T-cell (primary cell): ENCODE measurements around the gene KHK. TPM values are rescaled to one million over a fixed set of nuclear protein-coding genes. Genes with fewer than 3 reads are reported as not detected.

Experiments used
- ATAC-seq, 4 experiments: fragments of 200-7000 bp in 3 of 4; fragments of 150-1000 bp in 1 of 4; cut with Tn5 transposase; replicated peaks in 1 of 4; 1 replicate in 3 of 4; 2 replicates in 1 of 4; pipeline ENCODE4 v1.10.0; 2021; ENCODE audit warnings: moderate library complexity in 3 of 4, mild to moderate bottlenecking in 2 of 4, moderate number of reproducible peaks in 1 of 4
- CTCF ChIA-PET, 2 donors: fragments of 300-600 bp; sonication (Branson Sonifier 250); formaldehyde crosslinking; loops; one replicate each; lab custom pipeline; 2022; ENCODE audit warnings: antibody characterized with exemption in 2 of 2; lab: Charles Lee
- POLR2A ChIA-PET, 2 donors: fragments of 300-600 bp; sonication (Branson Sonifier 250); formaldehyde crosslinking; loops; one replicate each; lab custom pipeline; 2022; ENCODE audit warnings: antibody characterized with exemption in 2 of 2; lab: Charles Lee
- DNase-seq, 35 experiments: peaks; one replicate each; pipeline versions ENCODE4 v3.0.0 to v3.0.0-alpha.2; 2013 to 2023
- H3K27ac ChIP-seq: one replicate; pipeline ENCODE4 v1.5.1; 2013; ENCODE audit warnings: low read length
- H3K27me3 ChIP-seq, 2 experiments: replicated peaks in 1 of 2; 1 replicate in 1 of 2; 2 replicates in 1 of 2; pipeline versions ENCODE4 v1.6.1 to v1.7.0; 2013; ENCODE audit warnings: low read length in 1 of 2, mixed read lengths in 1 of 2; ENCODE audit not compliant: control insufficient read depth in 2 of 2, insufficient read depth in 2 of 2; ENCODE audit errors: extremely low read depth in 1 of 2
- H3K36me3 ChIP-seq, 2 donors: 1 replicate in 1 of 2; 2 replicates in 1 of 2; pipeline versions ENCODE4 v1.6.1 to v1.7.0; 2013; ENCODE audit warnings: low read length in 1 of 2; ENCODE audit not compliant: control insufficient read depth in 2 of 2, insufficient read depth in 1 of 2; ENCODE audit errors: extremely low read depth in 1 of 2
- H3K4me1 ChIP-seq, 2 experiments: 1 replicate in 1 of 2; 2 replicates in 1 of 2; pipeline versions ENCODE4 v1.6.1 to v1.7.0; 2013; ENCODE audit warnings: low read length in 2 of 2, mixed read lengths in 1 of 2; ENCODE audit not compliant: insufficient read depth in 2 of 2, control insufficient read depth in 1 of 2; ENCODE audit errors: extremely low read depth in 1 of 2
- H3K4me3 ChIP-seq, 2 donors: 1 replicate in 1 of 2; 2 replicates in 1 of 2; pipeline versions ENCODE4 v1.5.1 to v1.7.0; 2013; ENCODE audit warnings: mild to moderate bottlenecking in 2 of 2, low read length in 1 of 2, moderate library complexity in 1 of 2; ENCODE audit not compliant: control insufficient read depth in 1 of 2; ENCODE audit errors: extremely low read depth in 1 of 2
- H3K9me3 ChIP-seq: 2 replicates; pipeline ENCODE4 v1.7.0; 2013
- H3K27ac Mint-ChIP-seq, 2 donors: one replicate each; pipeline ENCODE4 v1.8.0; 2020 to 2021; ENCODE audit warnings: mild to moderate bottlenecking in 2 of 2, mixed read lengths in 2 of 2
- H3K27me3 Mint-ChIP-seq, 2 donors: one replicate each; pipeline ENCODE4 v1.8.0; 2021 to 2022; ENCODE audit warnings: mixed read lengths in 2 of 2
- H3K36me3 Mint-ChIP-seq: one replicate; pipeline ENCODE4 v1.8.0; 2021; ENCODE audit warnings: mixed read lengths
- H3K4me1 Mint-ChIP-seq, 3 donors: one replicate each; pipeline ENCODE4 v1.8.0; 2020 to 2022; ENCODE audit warnings: mixed read lengths in 3 of 3, mild to moderate bottlenecking in 1 of 3
- H3K4me3 Mint-ChIP-seq, 3 donors: one replicate each; pipeline ENCODE4 v1.8.0; 2020 to 2022; ENCODE audit warnings: mild to moderate bottlenecking in 3 of 3, mixed read lengths in 3 of 3, moderate library complexity in 3 of 3
- H3K9me3 Mint-ChIP-seq, 3 donors: one replicate each; pipeline ENCODE4 v1.8.0; 2020 to 2022; ENCODE audit warnings: mixed read lengths in 3 of 3
- WGBS: methylation state at CpG from one replicate; pipeline ENCODE4 v1.1.5; 2013; ENCODE audit warnings: missing lambda C conversion rate; ENCODE audit not compliant: insufficient coverage; 5-methylcytosine and 5-hydroxymethylcytosine counted together
- total RNA-seq, 35 experiments: library from RNA in 6 of 35; stranded (reverse) in 6 of 35; fragments of 120-200 nt in 1 of 35; gene quantifications; one replicate each; pipeline versions ENCODE4 v1.2.1 to v1.2.4 and lab custom pipeline; 2013 to 2026

The KHK gene
- total RNA-seq, 5 donors from 2014 or later (not counting 1 experiment from before 2014, with no cell fraction given): 3.7 to 9.1 (median 6.7) TPM

DNA sequence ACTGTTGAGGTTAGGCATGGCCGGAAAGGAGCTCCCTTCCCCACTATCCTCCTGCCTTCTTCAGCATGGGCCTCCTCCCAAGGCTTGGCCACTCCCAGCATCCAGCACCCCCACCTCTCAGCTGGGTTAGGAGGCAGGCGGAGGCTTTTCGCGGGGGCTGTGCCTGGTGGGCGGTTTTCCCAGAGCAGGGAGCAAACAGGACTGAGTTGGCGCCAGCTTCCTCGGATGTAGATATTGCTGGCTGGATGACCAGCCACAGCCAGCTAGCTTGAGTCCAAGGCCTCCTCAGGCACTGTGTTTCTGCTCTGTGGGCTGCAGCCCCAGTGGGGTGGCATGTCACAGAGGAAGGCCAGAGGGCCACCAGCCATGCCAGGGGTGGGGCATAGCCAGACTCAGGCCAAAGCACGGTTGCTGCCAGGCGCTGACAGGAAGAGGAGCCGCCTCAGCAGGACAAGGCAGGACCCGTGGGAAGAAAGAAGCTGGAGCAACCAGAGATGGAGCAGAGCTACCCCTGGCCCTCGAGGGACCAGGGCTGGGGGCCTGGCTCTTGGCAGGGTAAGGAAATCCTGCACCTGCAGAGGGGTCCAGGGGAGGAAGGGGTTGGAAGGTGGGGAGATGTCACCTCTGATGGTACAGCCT is 62.3 kb downstream of the KHK start, which contains the start of gene TCF23:
TSS of gene TCF23 (plus strand) at position 204 of the 639 bp plus-strand sequence. CDS start at position 334, 130 bp downstream.
- H3K36me3 Mint-ChIP-seq: no peaks in the 10 kb centered on the region
- Histone ChIP-seq H3K4me3 (no peak within 1 kb of the TSS), H3K4me1 (no peaks in the 10 kb centered on the region), H3K36me3 (no peaks in the 10 kb centered on the region), H3K9me3 (no peaks in the 10 kb centered on the region), H3K27me3 (peaks cover 0 to 33% of the 10 kb centered on the region in 2 experiments), H3K27ac (no peak within 1 kb of the TSS)
- no peak for ATAC-seq
- H3K27me3 Mint-ChIP-seq: peaks cover 4 to 12% of the 10 kb centered on the region in 2 donors
- peak within 1 kb of the TSS in 1 of 2 donors; percentile 39 for H3K27ac Mint-ChIP-seq
- CTCF ChIA-PET: no interaction called here
- no peaks in the 10 kb centered on the region for H3K9me3 Mint-ChIP-seq
- no peak for DNase-seq
- POLR2A ChIA-PET: no interaction called here
- H3K4me1 Mint-ChIP-seq: no peaks in the 10 kb centered on the region
- WGBS: 79% methylated on average over 8 of the region's 12 CpGs
- no peak within 1 kb of the TSS for H3K4me3 Mint-ChIP-seq

- no peak overlapping the region for H3K27ac ChIP-seq
- H3K9me3 Mint-ChIP-seq: no peaks in the 10 kb centered on the region
- peaks cover 0 to 37% of the 10 kb centered on the region in 2 experiments for H3K27me3 ChIP-seq
- H3K27me3 Mint-ChIP-seq: peaks cover 4 to 12% of the 10 kb centered on the region in 2 donors
- CTCF ChIA-PET: no interaction called here
- POLR2A ChIA-PET: no interaction called here
- H3K27ac Mint-ChIP-seq: no peak overlapping the region
- DNase-seq (no peak), ATAC-seq (no peak)
- 87% methylated on average over 19 of the region's 29 CpGs for WGBS
- no peaks in the 10 kb centered on the region for H3K4me1 ChIP-seq
- H3K36me3 ChIP-seq: no peaks in the 10 kb centered on the region
- H3K4me3 Mint-ChIP-seq: no peak overlapping the region
- no peaks in the 10 kb centered on the region for H3K4me1 Mint-ChIP-seq
- no peaks in the 10 kb centered on the region for H3K9me3 ChIP-seq
- H3K4me3 ChIP-seq: no peak overlapping the region
- no peaks in the 10 kb centered on the region for H3K36me3 Mint-ChIP-seq
Measured at GRCh38 chr2:27149570-27150405, 63.2 kb downstream of the KHK start.

Other genes with a start within 250 kb of the KHK start
- gene DPYSL5, start 238.6 kb upstream of the KHK start, total RNA-seq: not detected
- gene MAPRE3, start 116.1 kb upstream of the KHK start, total RNA-seq: 1 to 10 TPM; 4.0 to 5.1 (median 4.7) TPM
- 10 to 100 TPM; 37.6 to 84.5 (median 71.6) TPM for gene TMEM214, start 53.8 kb upstream of the KHK start, total RNA-seq
- gene AGBL5, start 35.1 kb upstream of the KHK start, total RNA-seq: 10 to 100 TPM in 3 of 5 donors, 1 to 10 TPM in 2; 9.5 to 13.3 (median 11.2) TPM
- 100 to 1,000 TPM; 217 to 292 (median 236) TPM for gene OST4, start 15.1 kb upstream of the KHK start, total RNA-seq
- 1 to 10 TPM in 1 of 5 donors, under 1 TPM in 4; 0.28 to 1.1 (median 0.85) TPM for gene EMILIN1, start 8.2 kb upstream of the KHK start, total RNA-seq
- gene CGREF1, start 32.4 kb downstream of the KHK start, total RNA-seq: 1 to 10 TPM in 1 of 5 donors, under 1 TPM in 3, not detected in 1; 0.21 to 1.1 (median 0.34) TPM
- gene ABHD1, start 37.0 kb downstream of the KHK start, total RNA-seq: 1 to 10 TPM in 3 of 5 donors, under 1 TPM in 2; 0.66 to 1.4 (median 1.2) TPM
- gene PREB, start 47.9 kb downstream of the KHK start, total RNA-seq: 10 to 100 TPM; 23.3 to 62.2 (median 59.9) TPM
- gene PRR30, start 52.6 kb downstream of the KHK start, total RNA-seq: not detected
- gene TCF23, start 62.2 kb downstream of the KHK start, total RNA-seq: not detected
- gene ATRAID, start 125.3 kb downstream of the KHK start, total RNA-seq: 100 to 1,000 TPM in 2 of 5 donors, 10 to 100 TPM in 3; 78.9 to 106 (median 96.0) TPM
- gene SLC5A6, start 125.5 kb downstream of the KHK start, total RNA-seq: 100 to 1,000 TPM in 2 of 5 donors, 10 to 100 TPM in 3; 37.5 to 214 (median 43.0) TPM
- gene CAD, start 130.6 kb downstream of the KHK start, total RNA-seq: 10 to 100 TPM; 38.5 to 78.2 (median 65.4) TPM
- under 1 TPM in 2 of 5 donors, not detected in 3; 0.06 to 0.26 TPM for gene SLC30A3, start 176.3 kb downstream of the KHK start, total RNA-seq
- gene DNAJC5G, start 188.7 kb downstream of the KHK start, total RNA-seq: not detected
- gene TRIM54, start 195.7 kb downstream of the KHK start, total RNA-seq: not detected
- 1 to 10 TPM; 1.8 to 7.8 (median 4.2) TPM for gene UCN, start 221.7 kb downstream of the KHK start, total RNA-seq
- 10 to 100 TPM; 64.5 to 99.1 (median 93.6) TPM for gene MPV17, start 236.3 kb downstream of the KHK start, total RNA-seq